HG03097 (cell line): Measurements from ENCODE around the gene WDR93.
"Not testable (repeated sequence)": the region's sequence is repeated elsewhere in the genome, so short reads cannot be mapped to it uniquely, and the experiment has no call there.

Experiments used
- ATAC-seq: cut with Tn5 transposase; IDR thresholded peaks from one replicate; pipeline ENCODE4 v1.9.1; 2021; ENCODE audit not compliant: unreplicated experiment, low FRiP score

Gene WDR93

GRCh38 chr15:89784686-89784960 is 94.0 kb downstream of the WDR93 start:
- no peak for ATAC-seq

GRCh38 chr15:89785064-89785773 is 94.6 kb downstream of the WDR93 start:
- no peak for ATAC-seq

- ATAC-seq = no peak
Measured at GRCh38 chr15:89785774-89786140, 95.1 kb downstream of the WDR93 start.

GRCh38 chr15:89787944-89788343 is 97.3 kb downstream of the WDR93 start:
- no peak for ATAC-seq

DNA sequence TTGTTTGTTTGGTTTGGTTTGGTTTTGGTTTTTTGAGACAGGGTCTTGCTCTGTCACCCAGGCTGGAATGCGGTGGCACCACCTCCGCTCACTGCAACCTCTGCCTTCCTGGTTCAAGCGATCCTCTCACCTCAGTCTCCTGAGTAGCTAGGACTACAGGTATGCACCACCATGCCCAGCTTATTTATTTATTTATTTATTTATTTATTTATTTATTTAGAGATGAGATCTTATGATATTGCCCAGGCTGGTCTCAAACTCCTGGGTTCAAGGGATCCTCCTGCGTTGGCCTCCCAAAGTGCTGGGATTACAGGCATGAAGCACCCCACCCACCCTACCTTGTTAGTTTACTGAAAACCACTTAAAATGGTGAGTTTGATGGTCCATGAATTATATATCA is 98.0 kb downstream of the WDR93 start:
- ATAC-seq = not testable (repeated sequence)

DNA sequence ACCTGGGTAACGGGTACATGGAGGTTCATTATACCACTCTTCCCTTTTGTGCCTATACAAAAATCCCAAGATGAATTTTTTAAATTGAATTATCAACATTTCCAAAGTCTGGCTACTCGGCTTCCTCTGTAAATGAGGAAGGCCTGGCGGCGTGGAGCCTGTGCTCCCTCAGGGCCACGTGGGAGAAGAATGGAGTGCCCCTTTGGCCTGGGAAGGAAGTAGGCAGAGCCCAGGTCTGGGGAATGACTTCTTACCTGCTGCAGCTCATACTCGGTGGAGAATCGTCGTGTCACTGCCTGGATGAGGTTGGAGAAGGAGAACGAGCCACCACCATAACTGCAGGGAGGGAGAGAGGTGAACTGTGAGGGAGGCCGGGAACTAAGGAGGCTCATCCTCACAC is 99.6 kb downstream of the WDR93 start:
- no peak for ATAC-seq

DNA sequence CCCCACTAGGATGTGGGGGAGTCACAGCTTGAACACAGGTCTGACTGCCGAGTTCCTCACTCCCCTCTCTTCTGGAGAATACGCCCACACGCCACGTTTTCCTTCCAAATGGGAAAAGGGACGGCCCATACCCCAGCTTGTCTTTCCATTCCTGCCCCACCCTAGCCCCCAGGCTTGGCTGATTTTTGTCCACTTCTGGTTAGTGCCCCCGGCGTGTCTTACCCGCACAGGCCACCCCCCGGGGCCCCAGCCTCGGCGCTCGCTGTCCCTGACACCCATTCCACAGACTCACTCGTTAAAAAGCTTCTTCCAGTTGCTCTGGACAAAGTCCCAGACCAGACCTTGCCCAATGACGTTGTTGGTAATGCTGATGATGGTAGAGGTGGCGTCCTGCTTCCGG is 100.0 kb downstream of the WDR93 start:
- no peak for ATAC-seq

GRCh38 chr15:89792106-89792805 is 101.6 kb downstream of the WDR93 start:
- ATAC-seq = no peak
